Keratinocyte (primary cell): ENCODE data around the gene SKIC2. TPM values are rescaled to one million over a fixed set of nuclear protein-coding genes. Genes with fewer than 3 reads are reported as not detected.

Experiments
- DNase-seq: peaks from one replicate; pipeline ENCODE4 v3.0.0-alpha.2; 2011; ENCODE audit warnings: low read depth, missing footprints, low spot score
- FAIRE-seq: peaks from 2 replicates; lab custom pipeline; 2011; peaks lifted over from hg19 to GRCh38; lab: Jason Lieb, UNC
- H2AFZ ChIP-seq: 2 replicates; pipeline ENCODE4 v1.6.0; 2012; ENCODE audit warnings: low read length, control low read depth, inconsistent platforms; ENCODE audit not compliant: control insufficient read depth
- H3K27ac ChIP-seq: 2 replicates; pipeline ENCODE4 v1.5.1; 2011; ENCODE audit warnings: low read length; ENCODE audit not compliant: control insufficient read depth, insufficient read depth
- H3K27me3 ChIP-seq: 3 replicates; pipeline ENCODE4 v1.6.0; 2011; ENCODE audit warnings: low read length; ENCODE audit not compliant: control insufficient read depth, insufficient read depth; ENCODE audit errors: extremely low read depth
- H3K36me3 ChIP-seq, 2 experiments: 2 replicates in 1 of 2; 3 replicates in 1 of 2; pipeline ENCODE4 v1.5.1; 2011; ENCODE audit warnings: low read length in 2 of 2, mild to moderate bottlenecking in 1 of 2; ENCODE audit not compliant: control insufficient read depth in 2 of 2, insufficient read depth in 2 of 2; ENCODE audit errors: extremely low read depth in 1 of 2
- H3K4me1 ChIP-seq: 3 replicates; pipeline ENCODE4 v1.5.1; 2011; ENCODE audit warnings: low read length; ENCODE audit not compliant: control insufficient read depth, insufficient read depth; ENCODE audit errors: extremely low read depth
- H3K4me2 ChIP-seq: 3 replicates; pipeline ENCODE4 v1.6.0; 2011; ENCODE audit warnings: low read depth, low read length; ENCODE audit not compliant: control insufficient read depth, insufficient read depth; ENCODE audit errors: extremely low read depth
- H3K4me3 ChIP-seq, 3 experiments: fragments of 200-600 bp in 1 of 3; sonication (generic) in 1 of 3; 2 replicates in 2 of 3; 3 replicates in 1 of 3; pipeline ENCODE4 v1.5.1; 2011 to 2016; ENCODE audit warnings: low read length in 3 of 3, mild to moderate bottlenecking in 3 of 3, control low read depth in 2 of 3, inconsistent platforms in 1 of 3, low read depth in 1 of 3, mixed read lengths in 1 of 3, mixed run types in 1 of 3, moderate library complexity in 1 of 3; ENCODE audit not compliant: control insufficient read depth in 2 of 3, insufficient read depth in 2 of 3; ENCODE audit errors: extremely low read depth in 1 of 3
- H3K79me2 ChIP-seq: 2 replicates; pipeline ENCODE4 v1.6.0; 2012; ENCODE audit warnings: low read length; ENCODE audit not compliant: control insufficient read depth, insufficient read depth
- H3K9ac ChIP-seq: 3 replicates; pipeline ENCODE4 v1.6.0; 2011; ENCODE audit warnings: low read length; ENCODE audit not compliant: control insufficient read depth, insufficient read depth; ENCODE audit errors: extremely low read depth
- H3K9me1 ChIP-seq: 3 replicates; pipeline ENCODE4 v1.6.0; 2011; ENCODE audit warnings: low read length; ENCODE audit not compliant: control insufficient read depth, insufficient read depth; ENCODE audit errors: extremely low read depth
- H3K9me3 ChIP-seq: 2 replicates; pipeline ENCODE4 v1.5.1; 2012; ENCODE audit warnings: low read depth, low read length; ENCODE audit not compliant: control insufficient read depth
- H4K20me1 ChIP-seq: 3 replicates; pipeline ENCODE4 v1.6.0; 2011; ENCODE audit warnings: low read length; ENCODE audit not compliant: control insufficient read depth, insufficient read depth; ENCODE audit errors: extremely low read depth
- CTCF ChIP-seq, 3 experiments: IDR thresholded peaks in 1 of 3; conservative IDR thresholded peaks in 1 of 3; optimal IDR thresholded peaks in 1 of 3; 2 replicates in 2 of 3; 3 replicates in 1 of 3; pipeline versions ENCODE3 to v1.5.1; 2011; ENCODE audit warnings: low read length in 3 of 3, mild to moderate bottlenecking in 3 of 3, moderate library complexity in 2 of 3, control low read depth in 1 of 3, inconsistent platforms in 1 of 3; ENCODE audit not compliant: insufficient read depth in 2 of 3; ENCODE audit errors: extremely low read depth in 1 of 3
- EZH2 ChIP-seq: IDR thresholded peaks from one replicate; pipeline ENCODE4 v1.6.1; 2012; ENCODE audit warnings: inconsistent platforms, mild to moderate bottlenecking, low read length, moderate library complexity
- dilution Hi-C: fragments of 300-500 bp; cut with MboI; formaldehyde crosslinking; loops from one replicate; pipeline ENCODE4 v1.7.0; 2020; ENCODE audit warnings: low sequenced_read_pairs; ENCODE audit not compliant: extremely low pct_ligation_motif_present
- polyA plus RNA-seq, 5 experiments: library from polyadenylated mRNA; depleted of rRNA in 3 of 5; stranded (reverse) in 3 of 5; stranded (forward) in 1 of 5; unstranded in 1 of 5; fragments of >200 nt; gene quantifications; 1 replicate in 1 of 5; 2 replicates in 3 of 5; 3 replicates in 1 of 5; pipeline versions ENCODE4 v1.2.1 to v1.2.3, GENCODE V29; 2011 to 2012; ENCODE audit warnings: missing spikeins in 2 of 5, low read depth in 1 of 5, low replicate concordance in 1 of 5

Gene SKIC2
- polyA plus RNA-seq, 1 donor (not counting 4 experiments of a cell fraction or from before 2014, with no cell fraction given) = 24.5 TPM

GRCh38 chr6:31945154-31945506 lies 13.8 kb upstream of the SKIC2 start:
- Histone ChIP-seq H4K20me1 (no peaks in the 10 kb centered on the region), H3K27me3 (peaks cover 8% of the 10 kb centered on the region), H3K4me2 (peak overlapping the region; percentile 90), H2AFZ (peak overlapping the region; percentile 75), H3K9me3 (no peaks in the 10 kb centered on the region), H3K9ac (peak overlapping the region; percentile 68), H3K4me1 (peaks cover 21% of the 10 kb centered on the region), H3K27ac (no peak overlapping the region), H3K4me3 (peak overlapping the region in 2 of 3 experiments; percentile 24 to 50), H3K9me1 (no peaks in the 10 kb centered on the region), H3K79me2 (no peaks in the 10 kb centered on the region), H3K36me3 (no peaks in the 10 kb centered on the region)
- DNase-seq (no peak), FAIRE-seq (no peak)
- no peak for TF ChIP-seq EZH2
- no peak for TF ChIP-seq CTCF (optimal IDR thresholded peaks at IDR 0.05 in 1 of 3, IDR thresholded peaks at IDR 0.05 in 1 of 3, conservative IDR thresholded peaks at IDR 0.05 in 1 of 3; ENCODE audit: extremely low read depth in 1 of 3, insufficient read depth in 2 of 3, low read length in 3 of 3)
- dilution Hi-C loops = no loop called here

DNA sequence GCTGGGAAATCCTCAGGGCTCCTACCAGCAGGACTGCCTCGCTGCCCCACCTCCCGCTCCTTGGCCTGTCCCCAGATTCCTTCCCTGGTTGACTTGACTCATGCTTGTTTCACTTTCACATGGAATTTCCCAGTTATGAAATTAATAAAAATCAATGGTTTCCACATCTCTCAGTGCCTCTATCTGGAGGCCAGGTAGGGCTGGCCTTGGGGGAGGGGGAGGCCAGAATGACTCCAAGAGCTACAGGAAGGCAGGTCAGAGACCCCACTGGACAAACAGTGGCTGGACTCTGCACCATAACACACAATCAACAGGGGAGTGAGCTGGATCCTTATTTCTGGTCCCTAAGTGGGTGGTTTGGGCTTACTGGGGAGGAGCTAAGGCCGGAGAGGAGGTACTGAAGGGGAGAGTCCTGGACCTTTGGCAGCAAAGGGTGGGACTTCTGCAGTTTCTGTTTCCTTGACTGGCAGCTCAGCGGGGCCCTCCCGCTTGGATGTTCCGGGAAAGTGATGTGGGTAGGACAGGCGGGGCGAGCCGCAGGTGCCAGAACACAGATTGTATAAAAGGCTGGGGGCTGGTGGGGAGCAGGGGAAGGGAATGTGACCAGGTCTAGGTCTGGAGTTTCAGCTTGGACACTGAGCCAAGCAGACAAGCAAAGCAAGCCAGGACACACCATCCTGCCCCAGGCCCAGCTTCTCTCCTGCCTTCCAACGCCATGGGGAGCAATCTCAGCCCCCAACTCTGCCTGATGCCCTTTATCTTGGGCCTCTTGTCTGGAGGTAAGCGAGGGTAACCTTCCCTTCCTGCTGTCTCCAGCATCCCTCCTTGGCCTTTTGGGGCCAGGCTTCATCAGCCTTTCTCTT lies 13.2 kb upstream of the SKIC2 start, which contains the start of gene CFB:
Gene CFB (plus strand): TSS at position 589 of the 863 bp plus-strand sequence. CDS start 127 bp downstream, at position 716.
- H3K9me1 ChIP-seq = no peaks in the 10 kb centered on the region
- H3K9ac ChIP-seq = peak within 1 kb of the TSS; percentile 68
- FAIRE-seq = no peak

More for the DNA sequence above, 13.2 kb upstream of the SKIC2 start, which contains the start of gene CFB:
- peak within 1 kb of the TSS; percentile 80 for H3K27ac ChIP-seq
- H4K20me1 ChIP-seq = no peaks in the 10 kb centered on the region
- no peaks in the 10 kb centered on the region for H3K36me3 ChIP-seq
- H3K4me3 ChIP-seq = peak within 1 kb of the TSS; percentile 15 to 50 (median 47)
- peaks cover 21% of the 10 kb centered on the region for H3K4me1 ChIP-seq
- H3K79me2 ChIP-seq = no peaks in the 10 kb centered on the region
- H3K4me2 ChIP-seq = peak within 1 kb of the TSS; percentile 90
- H2AFZ ChIP-seq = peak within 1 kb of the TSS; percentile 94
- peaks cover 8% of the 10 kb centered on the region for H3K27me3 ChIP-seq
- no peak for TF ChIP-seq EZH2
- no peaks in the 10 kb centered on the region for H3K9me3 ChIP-seq
- dilution Hi-C loops = no loop called here
- DNase-seq = no peak
